Trophoblast cell (in vitro differentiated cells and primary cell): ENCODE results near the gene GDF11.

Experiments used
- DNase-seq, 2 donors: peaks; one replicate each; pipeline ENCODE4 v3.0.0-alpha.2; 2016
- H2AFZ ChIP-seq: 2 replicates; pipeline ENCODE4 v1.6.1; 2013; ENCODE audit warnings: low read length, moderate library complexity, mild to moderate bottlenecking; ENCODE audit not compliant: insufficient read depth, poor library complexity
- H2AK5ac ChIP-seq: 2 replicates; pipeline ENCODE4 v1.6.1; 2013; ENCODE audit warnings: mild to moderate bottlenecking, low read length
- H2BK120ac ChIP-seq: 2 replicates; pipeline ENCODE4 v1.6.1; 2013; ENCODE audit warnings: low read length, mild to moderate bottlenecking, moderate library complexity; ENCODE audit not compliant: insufficient read depth, poor library complexity
- H2BK12ac ChIP-seq: 2 replicates; pipeline ENCODE4 v1.6.1; 2013; ENCODE audit warnings: mild to moderate bottlenecking, low read length, moderate library complexity
- H2BK5ac ChIP-seq: 2 replicates; pipeline ENCODE4 v1.6.1; 2013; ENCODE audit warnings: low read length, low read depth, moderate library complexity, mild to moderate bottlenecking; ENCODE audit not compliant: poor library complexity
- H3K14ac ChIP-seq: 2 replicates; pipeline ENCODE4 v1.6.1; 2013; ENCODE audit warnings: mild to moderate bottlenecking, low read length
- H3K18ac ChIP-seq: 2 replicates; pipeline ENCODE4 v1.6.1; 2013; ENCODE audit warnings: mild to moderate bottlenecking, low read length
- H3K23ac ChIP-seq: 2 replicates; pipeline ENCODE4 v1.6.1; 2013; ENCODE audit warnings: low read length
- H3K27ac ChIP-seq: 2 replicates; pipeline ENCODE4 v1.5.1; 2013; ENCODE audit warnings: low read depth, mild to moderate bottlenecking, inconsistent platforms, low read length, moderate library complexity
- H3K27me3 ChIP-seq: 2 replicates; pipeline ENCODE4 v1.6.1; 2013; ENCODE audit warnings: inconsistent platforms, mild to moderate bottlenecking, low read length, moderate library complexity; ENCODE audit not compliant: insufficient read depth
- H3K36me3 ChIP-seq, 2 experiments: 1 replicate in 1 of 2; 2 replicates in 1 of 2; pipeline ENCODE4 v1.6.1; 2013; ENCODE audit warnings: low read length in 2 of 2, mild to moderate bottlenecking in 2 of 2, moderate library complexity in 1 of 2; ENCODE audit not compliant: insufficient read depth in 2 of 2, control insufficient read depth in 1 of 2
- H3K4ac ChIP-seq: 2 replicates; pipeline ENCODE4 v1.6.1; 2013; ENCODE audit warnings: low read depth, mild to moderate bottlenecking, low read length, moderate library complexity
- H3K4me1 ChIP-seq, 2 experiments: 1 replicate in 1 of 2; 2 replicates in 1 of 2; pipeline ENCODE4 v1.6.1; 2013; ENCODE audit warnings: low read length in 2 of 2, mild to moderate bottlenecking in 2 of 2, moderate library complexity in 1 of 2; ENCODE audit not compliant: insufficient read depth in 2 of 2, control insufficient read depth in 1 of 2
- H3K4me2 ChIP-seq: 2 replicates; pipeline ENCODE4 v1.6.1; 2013; ENCODE audit warnings: inconsistent platforms, mild to moderate bottlenecking, low read length, moderate library complexity
- H3K4me3 ChIP-seq: 2 replicates; pipeline ENCODE4 v1.5.1; 2013; ENCODE audit warnings: mild to moderate bottlenecking, low read depth, low read length, inconsistent platforms
- H3K79me1 ChIP-seq: one replicate; pipeline ENCODE4 v1.6.1; 2013; ENCODE audit warnings: low read length
- H3K79me2 ChIP-seq: 2 replicates; pipeline ENCODE4 v1.6.1; 2013; ENCODE audit warnings: low read length, mild to moderate bottlenecking; ENCODE audit not compliant: control insufficient read depth, insufficient read depth, poor library complexity
- H3K9ac ChIP-seq: 2 replicates; pipeline ENCODE4 v1.6.1; 2013; ENCODE audit warnings: mild to moderate bottlenecking, low read length
- H3K9me3 ChIP-seq: 2 replicates; pipeline ENCODE4 v1.6.1; 2013; ENCODE audit warnings: low read depth, mild to moderate bottlenecking, control low read depth, inconsistent platforms, low read length; ENCODE audit not compliant: insufficient read depth
- H4K12ac ChIP-seq: 2 replicates; pipeline ENCODE4 v1.6.1; 2013; ENCODE audit warnings: low read depth, mild to moderate bottlenecking, low read length, moderate library complexity
- H4K8ac ChIP-seq: 2 replicates; pipeline ENCODE4 v1.6.1; 2013; ENCODE audit warnings: low read depth, mild to moderate bottlenecking, low read length, moderate library complexity
- H4K91ac ChIP-seq: one replicate; pipeline ENCODE4 v1.6.1; 2013; ENCODE audit warnings: low read depth, mild to moderate bottlenecking, low read length, moderate library complexity
- WGBS: extraction: QIAGEN DNeasy Blood & Tissue Kit; methylation state at CpG from one replicate; pipeline ENCODE4 v1.1.7; 2013; ENCODE audit warnings: missing lambda C conversion rate; ENCODE audit not compliant: insufficient read length, insufficient coverage; ENCODE audit errors: extremely low coverage; 5-methylcytosine and 5-hydroxymethylcytosine counted together

Gene GDF11

DNA sequence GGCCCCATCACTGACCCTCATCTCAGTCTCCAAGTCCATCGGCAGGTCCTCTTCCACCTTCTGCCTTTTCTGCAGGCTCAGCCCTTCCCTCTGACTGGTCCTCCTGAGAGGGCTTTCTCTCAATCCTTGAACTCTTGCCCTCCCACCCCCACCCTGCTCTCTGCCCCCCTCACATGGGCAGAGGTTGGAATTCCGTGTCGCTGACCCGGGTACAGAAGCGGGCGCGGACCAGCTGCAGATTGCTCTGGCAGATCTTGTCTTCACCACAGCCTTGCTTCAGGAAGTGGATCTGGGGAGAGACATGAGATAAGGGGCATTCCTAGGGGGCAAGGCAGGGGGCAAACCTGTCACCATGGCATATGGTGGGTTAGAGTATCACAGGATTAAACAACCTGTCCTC, 47.6 kb upstream of the GDF11 start:
- Histone ChIP-seq H3K27ac (no peak overlapping the region), H3K27me3 (no peaks in the 10 kb centered on the region), H3K4me2 (no peak overlapping the region), H3K36me3 (no peaks in the 10 kb centered on the region), H3K4me3 (no peak overlapping the region), H3K18ac (no peak overlapping the region), H3K4ac (no peak overlapping the region), H4K12ac (no peak overlapping the region), H3K79me2 (no peaks in the 10 kb centered on the region), H2BK5ac (no peak overlapping the region), H3K9ac (no peak overlapping the region), H3K23ac (no peak overlapping the region), H3K14ac (no peak overlapping the region), H2BK120ac (no peak overlapping the region), H2AFZ (no peak overlapping the region), H3K79me1 (no peaks in the 10 kb centered on the region), H3K4me1 (no peaks in the 10 kb centered on the region), H3K9me3 (peaks cover 8% of the 10 kb centered on the region), H2BK12ac (no peak overlapping the region), H2AK5ac (no peak overlapping the region), H4K8ac (no peak overlapping the region), H4K91ac (no peak overlapping the region)
- no peak for DNase-seq
- no CpG with 5 or more reads among the region's 7 CpGs for WGBS

DNA sequence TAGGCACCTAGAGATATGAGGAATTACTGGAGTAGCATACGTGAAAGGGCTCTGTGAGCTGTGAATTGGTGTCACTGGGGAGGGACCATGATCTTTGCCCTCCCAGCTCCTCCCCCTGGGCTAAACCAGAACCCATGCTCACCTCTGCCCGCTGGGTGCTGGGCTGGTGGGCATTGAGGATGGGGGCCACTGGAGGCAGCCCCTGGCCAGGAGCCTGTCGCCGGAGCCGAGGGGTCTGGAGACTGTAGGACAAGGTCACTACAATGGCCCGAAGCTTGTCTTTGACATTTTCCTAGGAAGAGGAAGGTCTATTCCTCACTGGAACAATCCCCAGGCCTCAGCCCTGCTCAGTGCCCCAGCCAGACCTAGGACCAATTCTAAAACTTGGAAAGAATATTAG, 46.8 kb upstream of the GDF11 start:
- H4K8ac ChIP-seq: no peak overlapping the region
- no peak overlapping the region for H2AK5ac ChIP-seq
- no peak overlapping the region for H4K12ac ChIP-seq
- no peak overlapping the region for H3K4ac ChIP-seq
- no peak overlapping the region for H2BK5ac ChIP-seq
- no peak overlapping the region for H3K27ac ChIP-seq
- H3K4me1 ChIP-seq: no peaks in the 10 kb centered on the region
- H3K27me3 ChIP-seq: no peaks in the 10 kb centered on the region
- no peaks in the 10 kb centered on the region for H3K79me1 ChIP-seq
- H3K9ac ChIP-seq: no peak overlapping the region
- H2BK12ac ChIP-seq: no peak overlapping the region
- no peak overlapping the region for H4K91ac ChIP-seq
- H3K14ac ChIP-seq: no peak overlapping the region
- no peak for DNase-seq
- H3K79me2 ChIP-seq: no peaks in the 10 kb centered on the region
- no peak overlapping the region for H2AFZ ChIP-seq
- no peak overlapping the region for H2BK120ac ChIP-seq
- no peak overlapping the region for H3K4me2 ChIP-seq
- H3K18ac ChIP-seq: no peak overlapping the region
- H3K23ac ChIP-seq: no peak overlapping the region
- no peaks in the 10 kb centered on the region for H3K36me3 ChIP-seq
- H3K9me3 ChIP-seq: peaks cover 9% of the 10 kb centered on the region
- no CpG with 5 or more reads among the region's 6 CpGs for WGBS
- no peak overlapping the region for H3K4me3 ChIP-seq

DNA sequence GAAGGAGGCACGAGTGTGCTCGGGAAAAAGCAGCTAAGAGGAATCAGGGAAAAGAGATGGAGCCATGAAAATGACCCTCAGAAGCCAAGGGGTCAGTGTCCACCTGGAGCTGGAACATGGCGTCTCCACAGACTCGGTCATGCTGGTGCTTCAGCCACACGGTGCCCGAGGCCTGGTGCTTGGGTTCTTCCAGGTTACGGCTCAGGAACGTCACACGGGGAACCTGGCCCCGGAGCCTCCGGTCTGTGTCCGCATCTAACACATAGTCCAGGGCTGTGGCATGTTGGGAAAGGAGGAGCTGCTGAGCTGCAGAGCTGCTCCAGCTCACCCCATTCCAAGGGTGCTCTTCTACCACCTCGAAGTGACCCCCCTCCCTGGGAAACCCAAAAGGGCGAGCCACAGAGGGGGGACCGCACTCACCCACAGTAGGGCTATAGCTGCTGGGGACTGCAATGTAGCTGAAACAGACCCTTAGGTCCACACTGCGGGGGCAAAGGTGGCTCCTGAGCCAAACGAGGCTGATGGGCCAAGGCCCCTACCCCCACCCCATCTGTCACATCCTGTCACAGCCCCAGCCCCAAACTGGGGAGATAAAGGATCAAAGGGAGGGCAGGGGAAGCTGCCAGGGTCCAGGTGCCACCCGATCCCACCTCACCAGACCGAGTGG, 46.0 kb upstream of the GDF11 start:
- H3K9ac ChIP-seq: no peak overlapping the region
- no peak overlapping the region for H3K27ac ChIP-seq
- H3K79me1 ChIP-seq: no peaks in the 10 kb centered on the region
- H3K14ac ChIP-seq: no peak overlapping the region
- no peak overlapping the region for H2BK12ac ChIP-seq
- no peak overlapping the region for H2BK120ac ChIP-seq
- no peaks in the 10 kb centered on the region for H3K79me2 ChIP-seq
- H4K12ac ChIP-seq: no peak overlapping the region
- no peak overlapping the region for H3K4ac ChIP-seq
- H4K91ac ChIP-seq: no peak overlapping the region
- no peak overlapping the region for H2AK5ac ChIP-seq
- H3K36me3 ChIP-seq: no peaks in the 10 kb centered on the region
- no peak overlapping the region for H3K4me3 ChIP-seq
- H2BK5ac ChIP-seq: no peak overlapping the region
- H3K4me1 ChIP-seq: no peaks in the 10 kb centered on the region
- no peak overlapping the region for H4K8ac ChIP-seq
- no CpG with 5 or more reads among the region's 19 CpGs for WGBS
- H3K23ac ChIP-seq: no peak overlapping the region
- H3K9me3 ChIP-seq: peaks cover 9% of the 10 kb centered on the region
- H3K27me3 ChIP-seq: no peaks in the 10 kb centered on the region
- no peak overlapping the region for H3K18ac ChIP-seq
- no peak overlapping the region for H2AFZ ChIP-seq
- H3K4me2 ChIP-seq: no peak overlapping the region
- no peak for DNase-seq

DNA sequence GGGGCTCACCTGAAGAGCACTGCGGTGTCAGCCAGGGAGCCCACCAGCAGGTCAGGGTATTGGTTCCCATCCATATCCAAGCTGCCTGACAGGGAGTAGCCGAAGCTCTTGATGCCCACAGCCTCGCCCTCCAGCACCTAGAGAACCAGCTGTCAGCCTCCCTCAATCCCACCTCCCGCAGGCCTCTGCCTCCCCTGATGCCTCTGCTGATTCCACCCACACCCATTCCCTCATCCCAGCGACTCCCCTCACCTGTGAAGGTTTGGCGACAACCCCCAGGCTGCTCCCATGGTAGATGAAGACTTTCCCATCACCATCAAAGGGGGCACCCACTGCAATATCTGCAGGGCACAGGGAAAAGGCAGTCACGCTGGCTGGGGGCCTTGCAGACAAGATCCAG, 45.2 kb upstream of the GDF11 start:
- no peak overlapping the region for H2AFZ ChIP-seq
- no peak overlapping the region for H3K23ac ChIP-seq
- H3K18ac ChIP-seq: no peak overlapping the region
- no peak overlapping the region for H2BK12ac ChIP-seq
- no peak overlapping the region for H2BK120ac ChIP-seq
- no peaks in the 10 kb centered on the region for H3K36me3 ChIP-seq
- H3K9ac ChIP-seq: no peak overlapping the region
- no peak overlapping the region for H4K12ac ChIP-seq
- no peak overlapping the region for H3K27ac ChIP-seq
- no peak overlapping the region for H4K91ac ChIP-seq
- no peak for DNase-seq
- WGBS: no CpG with 5 or more reads among the region's 7 CpGs
- H3K4me1 ChIP-seq: no peaks in the 10 kb centered on the region
- H3K4me2 ChIP-seq: no peak overlapping the region
- H2AK5ac ChIP-seq: no peak overlapping the region
- no peaks in the 10 kb centered on the region for H3K79me1 ChIP-seq
- peaks cover 7% of the 10 kb centered on the region for H3K9me3 ChIP-seq
- no peak overlapping the region for H3K14ac ChIP-seq
- H3K4me3 ChIP-seq: no peak overlapping the region
- H2BK5ac ChIP-seq: no peak overlapping the region
- no peaks in the 10 kb centered on the region for H3K79me2 ChIP-seq
- H3K27me3 ChIP-seq: no peaks in the 10 kb centered on the region
- no peak overlapping the region for H4K8ac ChIP-seq
- H3K4ac ChIP-seq: no peak overlapping the region
